MM.1S (cell line): ENCODE data around the gene SATB2.

Source experiments
- DNase-seq: peaks from one replicate; pipeline ENCODE4 v3.0.0-alpha.2; 2015
- H2AFZ ChIP-seq: fragments of 300-600 bp; sonication (generic); 2 replicates; pipeline ENCODE4 v1.6.0; 2016; ENCODE audit warnings: antibody characterized with exemption, low read length
- H3F3A ChIP-seq: fragments of 300-600 bp; sonication (generic); 2 replicates; pipeline ENCODE4 v1.6.1; 2016; ENCODE audit warnings: mild to moderate bottlenecking, antibody characterized with exemption, low read length, moderate library complexity, mixed read lengths; ENCODE audit not compliant: insufficient read depth
- H3K27ac ChIP-seq: fragments of 300-600 bp; sonication (generic); 2 replicates; pipeline ENCODE4 v1.5.1; 2016; ENCODE audit warnings: mild to moderate bottlenecking, low read length
- H3K27me3 ChIP-seq: fragments of 300-600 bp; sonication (generic); replicated peaks from 2 replicates; pipeline ENCODE4 v1.6.0; 2016; ENCODE audit warnings: low read length; ENCODE audit not compliant: insufficient read depth
- H3K36me3 ChIP-seq: fragments of 300-600 bp; sonication (generic); replicated peaks from 2 replicates; pipeline ENCODE4 v1.6.1; 2016; ENCODE audit warnings: mild to moderate bottlenecking, low read length, mixed read lengths; ENCODE audit not compliant: insufficient read depth
- H3K4me1 ChIP-seq: fragments of 300-600 bp; sonication (generic); 2 replicates; pipeline ENCODE4 v1.6.1; 2016; ENCODE audit warnings: low read length, mixed read lengths
- H3K4me2 ChIP-seq: fragments of 300-600 bp; sonication (generic); 2 replicates; pipeline ENCODE4 v1.6.0; 2016; ENCODE audit warnings: low read depth, low read length
- H3K4me3 ChIP-seq: fragments of 300-600 bp; sonication (generic); 2 replicates; pipeline ENCODE4 v1.5.1; 2016; ENCODE audit warnings: low read length, mixed read lengths
- H3K79me2 ChIP-seq: fragments of 300-600 bp; sonication (generic); 2 replicates; pipeline ENCODE4 v1.6.1; 2016; ENCODE audit warnings: mixed run types, low read length, mixed read lengths
- H3K9ac ChIP-seq: fragments of 300-600 bp; sonication (generic); 2 replicates; pipeline ENCODE4 v1.6.1; 2016; ENCODE audit warnings: low read length, mixed read lengths
- H3K9me2 ChIP-seq: fragments of 300-600 bp; sonication (generic); replicated peaks from 2 replicates; pipeline ENCODE4 v1.6.1; 2016; ENCODE audit warnings: mild to moderate bottlenecking, low read length, mixed read lengths; ENCODE audit not compliant: insufficient read depth
- H3K9me3 ChIP-seq: fragments of 300-600 bp; sonication (generic); replicated peaks from 2 replicates; pipeline ENCODE4 v1.6.1; 2016; ENCODE audit warnings: mild to moderate bottlenecking, low read length, mixed read lengths; ENCODE audit not compliant: insufficient read depth
- H4K20me1 ChIP-seq: fragments of 300-600 bp; sonication (generic); 2 replicates; pipeline ENCODE4 v1.6.1; 2016; ENCODE audit warnings: mild to moderate bottlenecking, low read length, moderate library complexity, mixed read lengths; ENCODE audit not compliant: insufficient read depth
- EZH2 ChIP-seq: fragments of 300-600 bp; sonication (generic); optimal IDR thresholded peaks from 2 replicates; pipeline ENCODE3; 2017; ENCODE audit warnings: low read depth, mild to moderate bottlenecking, antibody characterized with exemption, low read length, mixed read lengths
- EZH2phosphoT487 ChIP-seq: fragments of 300-600 bp; sonication (generic); IDR thresholded peaks from 2 replicates; pipeline ENCODE4 v1.6.1; 2018; ENCODE audit warnings: antibody characterized with exemption, low read length
- TF ChIP-seq, protein P1 (sequence below): fragments of 300-600 bp; sonication (generic); IDR thresholded peaks from 2 replicates; pipeline ENCODE4 v1.5.1; 2016; ENCODE audit warnings: antibody characterized with exemption, low read length, mixed read lengths

The SATB2 gene

DNA sequence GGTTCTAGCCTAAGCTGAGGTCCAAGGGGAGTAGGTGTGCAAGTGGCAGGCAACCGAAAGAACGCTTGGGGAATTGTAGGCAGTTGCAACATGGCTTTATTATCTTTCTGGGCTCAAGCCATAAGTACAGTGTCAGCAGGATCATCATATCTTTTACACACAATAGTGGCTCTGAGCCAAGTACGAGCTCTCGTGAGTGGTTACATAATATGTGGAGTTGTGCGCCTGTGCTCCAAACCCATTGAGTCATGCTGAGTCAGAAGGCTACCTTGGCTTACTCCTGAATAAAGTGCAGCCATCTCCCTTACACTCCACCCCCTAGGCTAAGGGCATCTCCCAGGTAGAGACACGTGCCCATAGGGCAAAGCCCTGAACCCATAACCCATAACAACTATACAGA is 233.9 kb downstream of the SATB2 start:
- no peaks in the 10 kb centered on the region for H3K36me3 ChIP-seq
- TF ChIP-seq EZH2 (no peak), EZH2phosphoT487 (no peak)
- TF ChIP-seq, protein P1, sequence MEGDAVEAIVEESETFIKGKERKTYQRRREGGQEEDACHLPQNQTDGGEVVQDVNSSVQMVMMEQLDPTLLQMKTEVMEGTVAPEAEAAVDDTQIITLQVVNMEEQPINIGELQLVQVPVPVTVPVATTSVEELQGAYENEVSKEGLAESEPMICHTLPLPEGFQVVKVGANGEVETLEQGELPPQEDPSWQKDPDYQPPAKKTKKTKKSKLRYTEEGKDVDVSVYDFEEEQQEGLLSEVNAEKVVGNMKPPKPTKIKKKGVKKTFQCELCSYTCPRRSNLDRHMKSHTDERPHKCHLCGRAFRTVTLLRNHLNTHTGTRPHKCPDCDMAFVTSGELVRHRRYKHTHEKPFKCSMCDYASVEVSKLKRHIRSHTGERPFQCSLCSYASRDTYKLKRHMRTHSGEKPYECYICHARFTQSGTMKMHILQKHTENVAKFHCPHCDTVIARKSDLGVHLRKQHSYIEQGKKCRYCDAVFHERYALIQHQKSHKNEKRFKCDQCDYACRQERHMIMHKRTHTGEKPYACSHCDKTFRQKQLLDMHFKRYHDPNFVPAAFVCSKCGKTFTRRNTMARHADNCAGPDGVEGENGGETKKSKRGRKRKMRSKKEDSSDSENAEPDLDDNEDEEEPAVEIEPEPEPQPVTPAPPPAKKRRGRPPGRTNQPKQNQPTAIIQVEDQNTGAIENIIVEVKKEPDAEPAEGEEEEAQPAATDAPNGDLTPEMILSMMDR, result no peak
- H3K9me3 ChIP-seq, result no peaks in the 10 kb centered on the region
- no peak for DNase-seq
- no peak overlapping the region for H3K4me3 ChIP-seq
- no peak overlapping the region for H2AFZ ChIP-seq
- H3K79me2 ChIP-seq, result no peaks in the 10 kb centered on the region
- H3K4me1 ChIP-seq, result no peaks in the 10 kb centered on the region
- H3K4me2 ChIP-seq, result no peak overlapping the region
- H3K9ac ChIP-seq, result no peak overlapping the region
- H3F3A ChIP-seq, result no peaks in the 10 kb centered on the region
- no peak overlapping the region for H3K27ac ChIP-seq
- H3K9me2 ChIP-seq, result no peaks in the 10 kb centered on the region
- H4K20me1 ChIP-seq, result no peaks in the 10 kb centered on the region
- no peaks in the 10 kb centered on the region for H3K27me3 ChIP-seq

DNA sequence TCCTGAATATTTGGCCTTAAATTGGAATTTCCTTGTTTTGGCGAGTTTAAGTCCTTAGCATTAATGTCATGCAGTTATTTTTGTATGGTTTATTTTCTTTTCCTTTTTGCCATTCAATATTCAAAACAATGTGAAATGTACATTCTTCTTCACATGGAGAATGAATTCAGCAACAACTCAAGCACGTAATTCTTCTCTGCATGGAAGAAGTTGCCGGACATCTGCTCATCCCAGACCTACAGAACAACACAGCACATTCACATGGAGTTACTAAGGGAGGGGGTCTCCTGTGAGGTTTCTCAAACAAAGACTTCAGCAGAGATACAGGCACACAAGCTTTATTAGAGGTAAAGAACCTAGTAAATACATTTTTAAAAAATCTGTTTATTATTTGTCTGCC is 236.8 kb downstream of the SATB2 start:
- Histone ChIP-seq H3K9me3 (no peaks in the 10 kb centered on the region), H4K20me1 (no peaks in the 10 kb centered on the region), H3K27ac (no peak overlapping the region), H3F3A (no peaks in the 10 kb centered on the region), H3K9ac (no peak overlapping the region), H3K27me3 (no peaks in the 10 kb centered on the region), H2AFZ (no peak overlapping the region), H3K4me1 (peaks cover 5% of the 10 kb centered on the region; the same call in 1 of the 2 replicates), H3K36me3 (no peaks in the 10 kb centered on the region), H3K79me2 (no peaks in the 10 kb centered on the region), H3K4me3 (no peak overlapping the region), H3K9me2 (no peaks in the 10 kb centered on the region), H3K4me2 (no peak overlapping the region)
- DNase-seq, result no peak
- TF ChIP-seq, protein P1, result no peak
- TF ChIP-seq EZH2, result no peak
- TF ChIP-seq EZH2phosphoT487, result no peak

DNA sequence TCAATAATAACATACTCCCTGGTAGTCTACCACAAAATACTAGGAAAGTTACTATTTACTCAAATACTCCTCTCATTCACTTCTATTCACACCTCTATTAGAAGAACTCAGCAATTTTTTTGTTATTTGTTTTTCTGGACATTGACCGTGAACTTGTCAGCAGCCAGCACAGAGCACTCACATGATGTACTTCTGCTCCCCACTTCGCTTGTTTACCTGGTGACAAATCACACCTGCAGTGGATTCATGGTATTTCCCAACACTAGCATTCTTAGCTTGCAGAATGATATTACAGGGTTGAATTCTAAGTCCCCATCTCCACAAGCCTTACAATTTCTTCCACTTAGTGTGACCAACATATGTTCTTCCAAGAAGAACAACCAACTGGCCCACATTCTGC is 238.2 kb downstream of the SATB2 start:
- Histone ChIP-seq H3K9ac (no peak overlapping the region), H3K9me3 (no peaks in the 10 kb centered on the region), H3K4me2 (no peak overlapping the region), H2AFZ (no peak overlapping the region), H3K9me2 (no peaks in the 10 kb centered on the region), H3K4me3 (no peak overlapping the region), H3K79me2 (no peaks in the 10 kb centered on the region), H3K4me1 (peaks cover 6% of the 10 kb centered on the region; the same call in 1 of the 2 replicates), H3F3A (no peaks in the 10 kb centered on the region), H3K36me3 (no peaks in the 10 kb centered on the region), H4K20me1 (no peaks in the 10 kb centered on the region), H3K27me3 (no peaks in the 10 kb centered on the region), H3K27ac (no peak overlapping the region)
- TF ChIP-seq EZH2phosphoT487, result no peak
- TF ChIP-seq, protein P1, result no peak
- TF ChIP-seq EZH2, result no peak
- no peak for DNase-seq
